Frontal cortex (tissue), 4 donors: Measurements from ENCODE around the gene ATP2B3. TPM values are rescaled to one million over a fixed set of nuclear protein-coding genes. Genes with fewer than 3 reads are reported as not detected.

Experiments
- DNase-seq, 2 donors: peaks; one replicate each; pipeline ENCODE4 v3.0.0; 2012; ENCODE audit warnings: low spot score in 2 of 2
- FAIRE-seq: peaks from 2 replicates; lab custom pipeline; 2012; peaks lifted over from hg19 to GRCh38; lab: Jason Lieb, UNC
- total RNA-seq: library from RNA; depleted of rRNA; stranded (reverse); fragments of >200 nt; gene quantifications from one replicate; pipeline ENCODE4 v1.2.3, GENCODE V29; 2014
- donor health status: control.
- donor health status: control.
- donor health status: control.

ATP2B3 gene
- total RNA-seq, 1 donor from 2014 or later, result 7.3 TPM

- FAIRE-seq (no peak), DNase-seq (no peak)
These were observed 42.6 kb downstream of the ATP2B3 start for GRCh38 chrX:153560000-153560399.

GRCh38 chrX:153560466-153560865, 43.0 kb downstream of the ATP2B3 start:
- FAIRE-seq (no peak), DNase-seq (no peak)

- FAIRE-seq (no peak), DNase-seq (no peak)
These were observed 43.9 kb downstream of the ATP2B3 start for GRCh38 chrX:153561337-153561736.

- no peak for FAIRE-seq
- DNase-seq, result no peak
These were observed 45.1 kb downstream of the ATP2B3 start for GRCh38 chrX:153562546-153562945.

- no peak for FAIRE-seq
These were observed 46.7 kb downstream of the ATP2B3 start for GRCh38 chrX:153564047-153564606.

GRCh38 chrX:153565996-153566580, 48.6 kb downstream of the ATP2B3 start:
- DNase-seq (no peak), FAIRE-seq (no peak)

More at GRCh38 chrX:153564047-153564606, 46.7 kb downstream of the ATP2B3 start:
- no peak for DNase-seq

GRCh38 chrX:153568451-153569011, 51.1 kb downstream of the ATP2B3 start:
- FAIRE-seq (no peak), DNase-seq (no peak)

GRCh38 chrX:153569475-153569874, 52.0 kb downstream of the ATP2B3 start:
- FAIRE-seq (no peak), DNase-seq (no peak)

GRCh38 chrX:153571534-153571908, 54.1 kb downstream of the ATP2B3 start:
- FAIRE-seq (no peak), DNase-seq (no peak)

- FAIRE-seq, result no peak
These were observed 55.2 kb downstream of the ATP2B3 start for GRCh38 chrX:153572601-153573000.

GRCh38 chrX:153573984-153574383, 56.5 kb downstream of the ATP2B3 start:
- DNase-seq (no peak), FAIRE-seq (no peak)

More at GRCh38 chrX:153572601-153573000, 55.2 kb downstream of the ATP2B3 start:
- DNase-seq, result no peak

GRCh38 chrX:153576239-153576870, 58.9 kb downstream of the ATP2B3 start:
- no peak for DNase-seq
- no peak for FAIRE-seq

GRCh38 chrX:153576961-153577360, 59.5 kb downstream of the ATP2B3 start:
- no peak for DNase-seq
- FAIRE-seq, result no peak

GRCh38 chrX:153578200-153578835, 60.9 kb downstream of the ATP2B3 start:
- FAIRE-seq (no peak), DNase-seq (no peak)

GRCh38 chrX:153578889-153579288, 61.4 kb downstream of the ATP2B3 start:
- DNase-seq, result no peak
- no peak for FAIRE-seq

- DNase-seq (no peak), FAIRE-seq (no peak)
These were observed 63.4 kb downstream of the ATP2B3 start for GRCh38 chrX:153580700-153581386.

GRCh38 chrX:153582896-153583295, 65.5 kb downstream of the ATP2B3 start:
- no peak for DNase-seq
- FAIRE-seq, result no peak

- FAIRE-seq, result no peak
- no peak for DNase-seq
These were observed 66.0 kb downstream of the ATP2B3 start for GRCh38 chrX:153583433-153583832.

GRCh38 chrX:153585827-153586226, 68.4 kb downstream of the ATP2B3 start:
- FAIRE-seq, result no peak
- no peak for DNase-seq

- DNase-seq (no peak), FAIRE-seq (no peak)
These were observed 69.9 kb downstream of the ATP2B3 start for GRCh38 chrX:153587342-153587741.
